DMS114 treated with DMSO at 0.1 percent for 48 hours (cell line): Measurements from ENCODE around the gene DISC1.

Experiments
- DNase-seq: peaks from one replicate; lab custom pipeline; 2025; ENCODE audit not compliant: unreplicated experiment; lab: John Stamatoyannopoulos, UW

Gene DISC1

DNA sequence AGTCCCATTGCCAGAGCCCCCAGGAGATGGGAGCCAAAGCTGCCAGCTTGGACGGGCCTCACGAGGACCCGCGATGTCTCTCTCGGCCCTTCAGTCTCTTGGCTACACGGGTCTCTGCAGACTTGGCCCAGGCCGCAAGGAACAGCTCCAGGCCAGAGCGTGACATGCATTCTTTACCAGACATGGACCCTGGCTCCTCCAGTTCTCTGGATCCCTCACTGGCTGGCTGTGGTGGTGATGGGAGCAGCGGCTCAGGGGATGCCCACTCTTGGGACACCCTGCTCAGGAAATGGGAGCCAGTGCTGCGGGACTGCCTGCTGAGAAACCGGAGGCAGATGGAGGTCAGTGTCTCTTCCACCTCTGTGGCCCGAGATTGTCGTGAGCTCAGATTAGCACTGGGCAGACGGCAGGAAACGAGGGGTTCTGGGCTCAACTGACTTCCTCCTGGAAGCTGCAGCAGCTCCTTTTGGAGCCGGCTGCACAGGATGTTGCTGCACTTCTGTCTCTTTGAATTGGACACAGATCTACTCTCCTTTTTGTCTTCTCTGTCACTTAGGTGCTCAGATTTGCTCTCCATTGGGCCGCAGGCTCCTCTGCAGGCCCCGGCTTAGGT lies 68.0 kb downstream of the DISC1 start:
- DNase-seq: no peak

DNA sequence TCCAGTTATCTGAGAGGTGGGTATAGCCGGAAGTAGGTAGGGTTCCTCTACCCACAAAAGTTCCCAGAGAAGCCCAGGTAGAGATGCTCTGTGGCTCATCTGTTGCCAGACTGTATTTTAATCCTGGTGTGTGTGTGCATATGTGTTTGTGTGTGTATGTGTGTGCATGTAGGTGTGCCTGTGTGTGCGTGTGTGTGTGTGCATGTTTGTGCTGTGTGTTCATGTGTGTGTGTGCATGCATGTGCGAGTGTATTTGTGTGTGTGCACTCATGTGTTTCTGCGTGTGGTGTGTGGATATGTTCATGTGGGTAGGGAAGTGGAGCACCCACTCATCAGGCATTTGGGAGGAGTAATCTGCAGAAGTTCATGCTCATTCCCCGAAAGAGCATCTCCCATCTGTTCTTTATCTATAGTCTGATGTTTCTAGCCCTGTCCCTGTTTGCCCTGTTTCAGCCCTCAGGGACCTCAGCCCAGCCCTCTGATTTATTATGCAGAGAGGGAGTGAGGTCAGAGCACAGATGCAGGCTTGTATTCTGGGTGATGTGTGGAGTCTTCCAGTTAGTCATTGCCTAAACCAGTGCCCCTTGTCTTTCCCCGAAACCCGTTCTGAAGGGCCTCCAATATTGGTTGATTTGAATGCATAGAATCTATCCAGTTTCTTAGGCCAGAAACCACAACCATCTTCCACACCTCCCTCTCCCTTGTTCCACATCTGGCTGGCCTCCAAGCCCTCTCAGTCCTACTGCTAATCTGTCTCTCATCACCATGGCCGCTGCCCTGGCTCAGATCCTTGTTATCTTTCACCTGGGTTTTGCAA lies 69.1 kb downstream of the DISC1 start:
- no peak for DNase-seq

DNA sequence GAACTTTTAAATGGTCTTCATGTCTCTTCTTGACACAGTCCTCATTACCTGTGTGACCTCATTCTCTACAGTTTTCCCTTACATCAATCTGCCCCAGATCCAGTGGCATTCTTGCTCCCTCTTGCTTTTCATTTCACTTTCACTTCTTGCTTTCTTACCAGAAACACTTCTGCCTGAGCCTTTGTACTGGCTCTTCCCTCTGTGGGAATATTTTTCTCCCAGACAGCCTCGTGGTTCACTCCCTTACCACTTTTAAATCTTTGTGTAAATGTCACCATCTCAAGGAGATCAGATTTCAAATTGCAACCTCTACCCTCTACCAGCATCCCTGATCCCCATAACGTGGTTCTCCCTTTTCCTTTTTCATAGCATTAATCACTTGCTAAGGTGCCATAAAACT lies 73.2 kb downstream of the DISC1 start:
- no peak for DNase-seq

DNA sequence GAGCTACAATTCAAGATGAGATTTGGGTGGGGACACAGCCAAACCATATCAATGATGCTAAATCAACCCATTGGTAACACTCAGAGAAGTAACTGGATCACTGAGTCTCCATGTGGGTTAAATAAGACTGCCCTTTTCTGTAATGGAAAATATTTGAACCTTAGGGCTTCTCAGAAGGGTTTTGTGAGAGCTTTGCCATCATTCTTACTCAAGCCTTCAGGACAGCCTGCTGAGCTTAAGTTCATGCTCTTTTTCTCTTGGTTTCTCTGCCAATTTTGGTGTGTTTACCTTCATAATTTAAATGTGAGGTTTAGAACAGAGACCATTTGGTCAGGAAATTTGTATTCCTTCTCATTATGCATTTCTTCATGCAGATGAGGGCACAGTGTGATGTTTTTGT lies 74.7 kb downstream of the DISC1 start:
- no peak for DNase-seq

DNA sequence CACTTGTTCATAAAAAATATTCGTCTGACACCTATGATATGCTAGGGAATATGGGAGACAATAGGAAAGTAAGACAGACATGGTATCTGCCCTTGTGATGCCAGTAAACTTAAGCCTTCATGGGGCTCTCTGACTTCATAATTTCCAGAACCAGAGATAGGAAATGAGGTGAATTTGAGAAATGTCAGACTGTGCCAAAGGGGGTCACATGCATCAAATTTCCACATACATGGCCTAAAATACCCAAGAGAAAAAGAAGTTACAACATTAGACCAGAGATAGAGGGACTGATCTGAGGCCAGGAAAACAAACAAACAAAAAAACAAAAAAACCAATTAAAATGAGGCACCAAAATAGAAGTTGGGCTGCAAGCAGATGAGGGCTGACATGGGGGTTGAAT lies 75.7 kb downstream of the DISC1 start:
- DNase-seq: no peak

DNA sequence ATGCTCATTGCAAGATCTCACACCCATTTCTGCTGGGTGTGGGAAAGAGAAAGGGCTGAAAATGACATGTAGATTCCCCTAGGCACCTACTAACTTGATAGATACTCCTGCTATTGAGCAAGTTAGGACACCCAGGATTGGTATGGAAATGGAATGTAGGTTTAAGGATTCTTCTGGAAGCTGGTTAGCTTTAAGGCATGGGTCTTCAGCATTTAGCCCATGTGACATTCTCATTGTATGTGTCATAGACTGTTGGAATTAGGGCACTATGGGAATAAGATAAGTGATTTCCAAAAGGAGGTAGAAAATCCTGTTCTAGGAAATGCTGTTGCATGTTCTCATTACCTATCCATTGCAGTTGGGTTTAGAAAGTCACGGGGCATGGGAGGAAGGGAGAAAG lies 76.2 kb downstream of the DISC1 start:
- no peak for DNase-seq

DNA sequence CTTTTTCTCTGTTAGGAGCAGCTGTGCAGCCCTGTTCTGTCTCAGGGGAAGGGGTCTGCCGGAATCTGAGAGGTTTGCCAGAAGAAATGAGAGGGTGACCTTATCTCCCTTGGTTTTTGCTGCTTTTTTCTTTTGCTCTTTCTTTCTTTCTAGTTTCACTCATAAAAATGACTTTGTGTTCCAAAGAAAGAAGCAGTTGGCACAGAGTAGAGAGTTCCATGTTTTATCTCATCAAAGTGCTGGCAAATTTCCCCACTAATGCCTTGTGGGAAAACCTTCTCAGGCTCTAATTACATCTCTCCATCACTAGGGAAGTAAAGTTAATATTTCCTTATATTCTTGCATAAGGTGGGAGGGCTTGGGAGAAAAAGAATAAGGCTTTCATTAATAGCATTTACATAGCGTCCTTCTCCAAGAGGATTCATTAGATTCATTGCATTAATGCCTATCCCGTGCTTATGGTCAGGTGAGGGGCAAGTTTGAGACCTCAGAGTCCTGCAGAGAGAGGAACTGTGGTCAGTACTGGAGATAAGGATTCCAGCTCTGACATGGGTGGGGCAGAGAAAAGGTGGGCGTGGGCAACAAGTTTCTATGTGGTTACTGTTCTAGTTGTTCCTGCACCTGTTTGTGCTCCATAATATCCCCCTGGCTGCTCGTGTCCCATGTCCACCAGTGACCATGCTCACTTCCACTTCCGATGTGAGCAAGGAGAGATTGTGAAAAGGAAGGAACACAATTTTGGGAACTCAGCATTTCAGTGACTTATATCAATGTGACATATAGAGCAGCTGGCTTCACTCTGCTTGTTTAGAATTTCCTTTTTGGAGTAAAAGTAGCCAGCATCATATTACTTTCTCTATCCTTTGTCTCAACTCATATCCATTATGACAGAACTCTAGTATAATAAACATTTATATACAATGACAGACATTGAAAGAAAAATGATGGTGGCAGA lies 79.5 kb downstream of the DISC1 start:
- DNase-seq: no peak

DNA sequence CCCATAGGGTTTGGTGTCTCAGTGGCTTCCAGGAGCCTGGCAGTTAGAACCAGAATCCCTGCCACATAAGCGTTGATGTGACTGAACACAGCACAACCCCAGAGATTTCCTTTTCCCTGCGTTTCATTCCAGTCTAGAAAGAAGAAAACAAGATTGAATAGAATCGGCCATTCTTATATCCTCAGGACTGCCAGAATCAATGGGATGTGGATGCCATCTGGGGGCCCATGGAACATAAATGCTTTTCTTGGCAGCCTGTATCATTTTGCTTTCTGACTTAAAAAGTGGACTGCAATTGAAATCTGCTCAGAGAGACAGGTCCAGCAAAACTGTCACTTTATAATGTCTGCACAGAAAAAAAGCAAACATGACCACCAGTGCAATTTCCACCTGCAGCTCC lies 80.3 kb downstream of the DISC1 start:
- DNase-seq: no peak

DNA sequence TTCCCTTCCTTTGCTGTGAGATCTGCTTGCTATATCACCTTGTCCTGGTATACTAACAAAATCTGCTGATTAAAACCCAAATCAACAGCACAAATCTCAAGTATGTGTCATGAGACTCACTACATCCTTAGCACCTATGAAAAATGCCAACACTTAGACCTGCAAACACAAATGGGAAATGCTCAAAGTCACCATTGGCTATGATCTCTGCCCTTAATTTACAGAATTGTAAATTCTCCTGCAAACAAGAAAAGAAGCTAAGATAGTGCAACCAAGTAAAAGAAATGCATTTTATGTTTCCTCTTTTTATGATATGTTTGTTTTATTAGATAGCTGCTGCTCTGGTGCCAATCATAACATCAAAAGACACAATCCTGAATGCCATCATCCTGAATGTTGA lies 80.8 kb downstream of the DISC1 start:
- DNase-seq: no peak

DNA sequence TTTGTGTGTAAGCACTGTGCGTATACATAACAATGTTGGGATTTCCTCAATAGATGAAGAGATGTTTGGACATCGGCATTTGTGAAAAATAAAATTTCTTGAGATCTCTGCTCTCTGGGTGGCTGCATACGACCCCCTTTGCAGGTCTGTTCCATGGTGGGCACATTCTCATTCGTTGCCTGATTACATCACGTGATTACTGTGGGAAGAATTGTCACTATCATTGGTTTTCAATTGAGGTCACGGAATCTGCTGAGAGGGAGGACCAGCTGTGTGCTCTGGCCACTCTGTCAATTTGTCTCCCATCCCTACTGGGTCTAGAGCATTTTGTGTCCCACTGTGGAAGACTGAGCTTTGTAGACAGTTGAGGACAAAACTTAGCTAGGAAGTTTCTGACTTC lies 81.8 kb downstream of the DISC1 start:
- no peak for DNase-seq

DNA sequence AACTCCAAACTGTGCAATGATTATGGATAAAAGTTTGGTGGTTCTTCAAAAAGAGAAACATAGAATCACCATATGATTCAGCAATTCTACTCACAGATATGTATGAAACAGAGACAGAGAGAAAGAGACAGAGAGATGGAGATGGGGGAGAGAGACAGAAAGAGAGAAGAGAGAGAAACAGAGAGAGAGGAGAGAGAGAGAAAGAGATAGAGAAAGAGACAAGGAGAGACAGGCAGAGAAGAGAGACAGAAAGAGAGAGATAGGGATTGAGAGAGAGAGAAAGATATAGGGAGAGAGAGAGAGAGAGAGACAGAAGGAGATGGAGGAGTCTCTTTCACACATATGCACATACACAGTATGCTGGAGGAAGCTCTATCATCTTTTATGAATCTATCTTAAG lies 87.8 kb downstream of the DISC1 start:
- no peak for DNase-seq

DNA sequence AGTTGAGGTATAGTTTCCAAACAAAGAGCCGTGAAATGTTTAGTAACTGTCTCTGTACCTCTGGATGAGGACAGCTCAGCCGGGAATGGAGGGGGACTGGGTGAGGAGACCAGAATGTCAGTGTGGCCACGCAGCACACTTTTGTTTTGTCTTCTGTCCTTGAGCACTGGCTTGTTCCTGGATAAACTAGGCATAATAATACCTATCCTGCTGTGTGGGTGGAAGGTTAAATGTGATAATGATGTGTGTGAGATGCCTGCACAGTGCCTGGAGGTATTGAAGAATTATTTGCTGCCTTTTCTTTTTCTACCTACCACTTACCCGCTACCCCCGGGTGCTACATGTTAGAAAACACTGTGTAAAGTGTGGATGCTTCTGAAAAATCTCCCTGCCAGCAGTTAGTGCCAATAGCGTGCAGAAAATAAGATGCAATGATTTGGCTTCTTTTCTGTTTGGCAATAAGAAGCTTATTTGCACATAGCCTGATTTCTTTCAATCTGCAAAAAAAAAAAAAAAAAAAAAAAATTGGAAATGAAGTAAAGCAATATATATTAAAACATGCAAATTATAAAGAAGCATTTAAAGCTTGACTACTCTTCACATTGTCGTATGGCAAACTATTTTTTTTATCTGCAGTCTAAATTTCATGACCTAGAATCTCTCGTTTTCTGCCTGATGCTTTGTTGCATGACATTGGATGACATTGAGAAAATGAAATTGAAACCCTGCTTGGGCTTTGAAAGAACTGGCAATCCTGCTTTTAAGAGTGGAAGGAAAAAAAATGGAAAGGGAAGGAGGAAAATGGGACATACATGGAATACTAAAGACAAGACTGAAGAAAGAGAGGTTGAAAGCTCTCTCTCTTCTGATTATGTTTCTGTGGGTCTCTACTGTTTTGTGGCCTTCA lies 89.5 kb downstream of the DISC1 start:
- DNase-seq: no peak

DNA sequence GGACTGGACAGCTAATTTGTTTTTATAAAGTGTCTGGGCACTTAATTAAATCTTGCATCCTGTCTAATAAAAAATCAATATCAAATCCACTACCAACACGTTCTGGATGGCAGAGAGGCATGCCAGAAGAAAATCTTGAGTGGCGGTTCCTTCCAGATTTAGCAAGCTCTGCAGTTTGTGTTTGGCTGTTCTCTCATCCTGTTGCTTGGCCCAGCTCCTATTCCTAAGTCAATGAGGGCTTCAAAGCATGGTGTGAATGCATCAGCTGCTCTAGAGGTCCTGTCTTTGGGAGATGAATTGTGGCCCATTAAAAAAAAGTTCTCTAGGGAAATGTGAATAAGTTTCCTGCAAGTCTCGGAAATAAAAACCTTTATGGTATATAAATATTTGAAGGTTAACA lies 90.3 kb downstream of the DISC1 start:
- DNase-seq: no peak

DNA sequence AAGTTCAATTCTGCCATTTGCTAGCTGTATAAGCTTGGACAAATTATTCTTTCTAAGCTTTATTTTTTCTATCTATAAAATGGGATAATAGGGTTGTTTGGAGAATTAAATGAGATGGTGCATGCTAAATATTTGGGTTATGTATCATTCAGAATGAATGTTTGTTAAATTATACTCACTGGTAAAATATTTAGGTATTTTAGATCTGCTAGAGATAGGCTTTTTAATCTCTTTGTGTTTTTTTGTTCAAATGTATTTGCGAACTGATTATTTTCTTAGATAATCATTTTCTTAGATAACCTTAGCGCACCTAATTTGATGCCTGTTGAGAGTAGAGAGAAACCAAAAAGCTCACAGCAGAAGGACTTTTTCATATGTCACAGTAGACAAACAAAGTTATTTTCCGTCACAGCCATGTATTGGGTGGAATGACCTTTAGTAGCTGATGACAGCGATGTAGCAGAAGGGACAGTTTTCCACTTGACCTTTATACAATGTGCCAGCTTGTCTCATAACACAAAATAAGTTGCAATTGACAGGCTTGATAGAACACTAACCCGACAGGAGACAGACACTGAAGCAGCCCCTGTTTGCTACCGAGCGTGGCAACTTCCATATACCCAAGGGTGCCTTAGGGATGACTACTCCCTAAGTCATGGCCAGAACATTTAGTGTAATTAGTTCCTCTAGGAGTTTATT lies 93.0 kb downstream of the DISC1 start:
- DNase-seq: no peak

DNA sequence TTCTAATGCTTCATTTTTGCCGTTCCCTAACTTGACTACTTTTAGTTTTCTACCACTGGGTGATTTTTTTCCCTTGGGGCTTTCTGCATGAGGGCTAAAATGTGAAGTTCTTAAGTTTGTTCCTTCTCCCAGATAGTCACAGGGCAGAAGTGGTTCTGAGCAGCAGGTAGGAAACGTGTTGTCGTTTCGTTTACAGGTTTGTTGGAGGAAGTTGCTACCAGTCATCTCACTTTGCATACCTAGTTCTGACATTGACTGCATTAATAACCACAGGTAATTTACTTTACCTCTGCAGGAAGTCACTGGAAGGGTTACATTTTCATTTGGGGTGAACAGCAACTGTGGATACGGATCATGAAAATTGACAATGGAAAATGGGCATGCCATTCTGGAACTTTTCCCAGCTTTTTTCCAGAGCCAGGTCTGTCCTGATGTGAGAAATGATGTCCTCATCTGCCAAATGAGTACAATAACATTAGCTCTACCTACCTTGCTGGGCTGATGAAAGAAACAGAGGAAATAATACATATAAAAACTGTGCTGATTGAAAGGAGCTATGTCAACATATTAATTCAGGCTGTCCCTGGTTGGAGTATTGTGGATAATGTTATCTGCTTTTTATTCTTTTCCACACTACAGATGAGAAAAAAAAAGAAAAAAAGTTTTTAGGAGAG lies 94.2 kb downstream of the DISC1 start:
- no peak for DNase-seq

DNA sequence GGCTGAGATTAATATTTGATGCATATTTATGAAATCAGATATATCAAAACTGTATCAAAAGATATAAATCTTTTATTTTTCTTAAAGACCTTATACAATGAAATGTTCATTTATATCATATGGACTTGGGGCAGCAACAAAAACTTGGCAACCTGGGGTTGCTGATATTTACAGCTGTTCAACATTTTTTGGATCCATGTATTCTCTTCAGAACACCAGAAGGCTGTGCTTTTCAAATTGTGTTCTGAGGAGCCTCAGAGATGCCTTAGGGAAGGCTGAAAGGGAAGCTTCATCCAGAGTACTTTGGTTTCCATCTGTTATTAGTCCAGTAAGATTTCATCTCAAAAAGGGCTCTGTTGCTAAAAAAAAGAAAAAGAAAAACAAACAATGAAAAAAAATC lies 94.8 kb downstream of the DISC1 start:
- no peak for DNase-seq

DNA sequence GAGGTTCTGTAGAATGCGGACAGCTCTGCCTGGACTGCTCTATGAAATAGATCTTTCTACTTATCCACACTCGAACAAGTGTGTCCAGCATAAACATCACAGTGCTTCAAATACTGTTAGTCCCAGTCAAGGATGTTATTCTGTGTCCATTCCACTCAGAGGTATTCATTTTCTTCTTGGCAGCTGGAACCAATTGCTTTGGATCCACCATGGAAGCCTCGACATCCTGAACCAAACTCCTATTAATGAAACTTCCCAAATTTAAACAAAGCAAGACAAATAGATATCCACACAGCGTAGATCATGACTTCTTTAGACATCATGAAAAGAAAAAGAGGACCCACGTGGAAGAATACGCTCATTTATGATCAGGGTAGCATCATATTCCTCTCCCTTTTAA lies 95.8 kb downstream of the DISC1 start:
- no peak for DNase-seq

DNA sequence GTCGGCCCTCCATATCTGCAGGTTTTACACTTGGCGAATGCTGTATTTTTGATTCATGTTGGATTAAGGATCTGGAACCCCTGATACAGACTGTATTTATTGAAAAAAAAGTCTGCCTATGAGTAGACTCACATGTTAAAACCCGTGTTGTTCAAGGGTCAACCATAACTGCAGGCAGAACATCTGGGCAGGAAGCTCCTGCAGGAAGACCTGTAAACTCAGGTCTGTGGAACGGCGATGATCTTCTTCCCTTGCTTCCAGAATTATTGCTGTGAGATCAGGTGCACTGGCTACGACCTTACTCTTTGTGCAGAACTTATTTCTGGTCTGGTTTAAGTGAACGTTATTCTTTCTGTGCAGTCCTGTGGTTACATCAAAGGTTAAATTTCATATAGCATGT lies 96.6 kb downstream of the DISC1 start:
- DNase-seq: no peak

DNA sequence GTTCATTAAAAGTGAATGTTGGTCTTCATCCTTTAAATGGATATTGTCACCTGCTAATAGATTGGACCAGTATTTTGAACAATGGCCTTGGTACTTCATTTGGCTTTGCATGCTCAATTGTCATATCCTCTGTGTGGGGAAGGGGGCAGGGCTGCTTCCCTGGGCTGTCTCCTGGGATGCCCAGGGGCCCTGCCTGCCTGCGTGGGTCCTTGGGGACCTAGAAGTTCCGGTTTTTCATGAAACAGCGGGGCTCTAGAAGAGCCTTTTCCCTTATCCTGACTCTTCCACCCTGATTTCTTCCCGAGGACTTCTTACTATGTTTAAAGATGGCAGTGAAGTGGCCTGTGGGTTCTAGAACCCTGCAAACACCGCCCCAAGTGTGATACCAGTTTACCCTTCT lies 97.5 kb downstream of the DISC1 start:
- DNase-seq: no peak
